ENCODE results near the gene LCE2A.

Gene LCE2A

GRCh38 chr1:152743371-152744145, 45.4 kb downstream of the LCE2A start:
- DNase-seq, result no peak

- DNase-seq, result peak; percentile 32 to 40
These were observed 47.2 kb downstream of the LCE2A start for GRCh38 chr1:152745289-152745704.

- no peak for DNase-seq
These were observed 47.8 kb downstream of the LCE2A start for GRCh38 chr1:152745765-152746444.

- no peak for DNase-seq
These were observed 49.7 kb downstream of the LCE2A start for GRCh38 chr1:152747831-152748230.

Data from SHP77 (cell line).